ENCODE measurements around the gene CROCC. TPM values are rescaled to one million over a fixed set of nuclear protein-coding genes. Genes with fewer than 3 reads are reported as not detected.
A peak's percentile ranks its signal among the peaks of the same experiment; 100 is the strongest.

The CROCC gene
- total RNA-seq, 2 experiments from 2014 or later, result 36.3 to 54.1 TPM

GRCh38 chr1:16984717-16985116 is 63.0 kb downstream of the CROCC start:
- no peak overlapping the region for H2AFZ ChIP-seq (ENCODE audit: low read length)
- no TSS peak for BruUV-seq (replicated peaks)
- no peaks in the 10 kb centered on the region for H4K20me1 ChIP-seq (ENCODE audit: insufficient read depth, low read length)
- H3K79me2 ChIP-seq (ENCODE audit: insufficient read depth, low read depth, low read length), result no peaks in the 10 kb centered on the region
- ChIA-PET POLR2A (interaction anchor here (0.9 kb wide), 1 partner anchor 33 kb away, joined by 4 read pairs; no protein-coding TSS in a partner anchor), CTCF (ENCODE audit: unreplicated experiment) (interaction anchor here (0.6 kb wide), 1 partner anchor 18 kb away, joined by 3 read pairs; no protein-coding TSS in a partner anchor)
- H3K9me2 ChIP-seq (ENCODE audit: insufficient read depth, low read length), result no peaks in the 10 kb centered on the region
- H3K4me3 ChIP-seq (ENCODE audit: low read depth, low read length, poor library complexity, severe bottlenecking), result no peak overlapping the region
- H3K4me1 ChIP-seq (ENCODE audit: insufficient read depth, low read length, poor library complexity, severe bottlenecking), result no peaks in the 10 kb centered on the region
- H3K4me2 ChIP-seq (ENCODE audit: low read length), result no peak overlapping the region
- 0 out of 2 replicates have a peak, but pooled peaks cover 5% of the 10 kb centered on the region for H3K36me3 ChIP-seq (ENCODE audit: insufficient read depth, low read length)
- no peaks in the 10 kb centered on the region for H3K9me3 ChIP-seq (ENCODE audit: low read length)
- intact Hi-C loops (cut with micrococcal nuclease; ENCODE audit: unreplicated experiment), result no loop called here
- TF ChIP-seq CTCF (conservative IDR thresholded peaks at IDR 0.05; ENCODE audit: low read length) (no peak), EZH2phosphoT487 (IDR thresholded peaks at IDR 0.05; ENCODE audit: borderline replicate concordance, low read depth, low read length) (no peak)
- DNase-seq (ENCODE audit: low spot score), result no peak
- no peak overlapping the region for H3K27ac ChIP-seq (ENCODE audit: low read depth, low read length, poor library complexity, severe bottlenecking)

- Histone ChIP-seq H3K9me3 (ENCODE audit: low read length) (no peaks in the 10 kb centered on the region), H3K4me3 (ENCODE audit: low read depth, low read length, poor library complexity, severe bottlenecking) (no peak overlapping the region), H4K20me1 (ENCODE audit: insufficient read depth, low read length) (no peaks in the 10 kb centered on the region), H3K79me2 (ENCODE audit: insufficient read depth, low read depth, low read length) (no peaks in the 10 kb centered on the region), H3K4me2 (ENCODE audit: low read length) (no peak overlapping the region), H2AFZ (ENCODE audit: low read length) (no peak overlapping the region), H3K9me2 (ENCODE audit: insufficient read depth, low read length) (no peaks in the 10 kb centered on the region), H3K27ac (ENCODE audit: low read depth, low read length, poor library complexity, severe bottlenecking) (no peak overlapping the region), H3K36me3 (ENCODE audit: insufficient read depth, low read length) (0 out of 2 replicates have a peak, but pooled peaks cover 5% of the 10 kb centered on the region), H3K4me1 (ENCODE audit: insufficient read depth, low read length, poor library complexity, severe bottlenecking) (no peaks in the 10 kb centered on the region)
- no peak for DNase-seq (ENCODE audit: low spot score)
- BruUV-seq (replicated peaks), result TSS peak; percentile 65
- TF ChIP-seq EZH2phosphoT487 (IDR thresholded peaks at IDR 0.05; ENCODE audit: borderline replicate concordance, low read depth, low read length), result no peak
- ChIA-PET CTCF (ENCODE audit: unreplicated experiment) (no interaction called here), POLR2A (no interaction called here)
- intact Hi-C loops (cut with micrococcal nuclease; ENCODE audit: unreplicated experiment), result no loop called here
Measured at GRCh38 chr1:16986113-16986512, 64.4 kb downstream of the CROCC start.

DNA sequence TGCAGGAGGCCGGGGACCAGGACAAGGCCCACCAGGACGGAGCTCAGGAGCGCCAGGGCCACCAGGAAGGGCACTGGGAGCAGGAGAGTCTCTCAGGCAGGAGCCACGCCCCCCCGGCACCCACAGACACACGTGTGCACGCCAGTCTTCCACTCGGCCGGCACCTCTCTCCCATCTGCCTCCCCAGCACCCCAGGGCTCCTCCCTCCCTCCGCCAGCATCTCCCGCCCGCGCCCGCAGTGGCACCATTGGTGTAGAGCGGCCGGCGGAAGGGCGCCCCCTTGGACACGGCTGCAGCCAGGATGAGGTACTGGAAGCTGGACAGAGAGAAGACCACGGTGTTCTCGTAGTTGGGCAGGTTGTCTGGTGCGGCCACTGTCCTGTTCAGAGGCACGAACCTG is 64.8 kb downstream of the CROCC start:
- Histone ChIP-seq H3K9me2 (ENCODE audit: insufficient read depth, low read length) (no peaks in the 10 kb centered on the region), H3K36me3 (ENCODE audit: insufficient read depth, low read length) (0 out of 2 replicates have a peak, but pooled peaks cover 5% of the 10 kb centered on the region), H4K20me1 (ENCODE audit: insufficient read depth, low read length) (no peaks in the 10 kb centered on the region), H3K9me3 (ENCODE audit: low read length) (no peaks in the 10 kb centered on the region), H3K79me2 (ENCODE audit: insufficient read depth, low read depth, low read length) (no peaks in the 10 kb centered on the region), H3K4me3 (ENCODE audit: low read depth, low read length, poor library complexity, severe bottlenecking) (no peak overlapping the region), H2AFZ (ENCODE audit: low read length) (no peak overlapping the region), H3K27ac (ENCODE audit: low read depth, low read length, poor library complexity, severe bottlenecking) (no peak overlapping the region), H3K4me2 (ENCODE audit: low read length) (no peak overlapping the region), H3K4me1 (ENCODE audit: insufficient read depth, low read length, poor library complexity, severe bottlenecking) (no peaks in the 10 kb centered on the region)
- ChIA-PET CTCF (ENCODE audit: unreplicated experiment) (no interaction called here), POLR2A (no interaction called here)
- intact Hi-C loops (cut with micrococcal nuclease; ENCODE audit: unreplicated experiment), result no loop called here
- no peak for TF ChIP-seq CTCF (conservative IDR thresholded peaks at IDR 0.05; ENCODE audit: low read length)
- no peak for TF ChIP-seq EZH2phosphoT487 (IDR thresholded peaks at IDR 0.05; ENCODE audit: borderline replicate concordance, low read depth, low read length)
- DNase-seq (ENCODE audit: low spot score), result no peak
- BruUV-seq (replicated peaks), result no TSS peak
